Cardiac fibroblast (primary cell): ENCODE results near the gene FIP1L1.
A peak's percentile ranks its signal among the peaks of the same experiment; 100 is the strongest.

Experiments
- DNase-seq, 2 donors: peaks; one replicate each; pipeline versions ENCODE4 v3.0.0 to v3.0.0-alpha.2; 2010; ENCODE audit warnings: low read depth in 2 of 2
- H3K4me3 ChIP-seq, 2 donors: replicated peaks in 1 of 2; 1 replicate in 1 of 2; 2 replicates in 1 of 2; pipeline ENCODE4 v1.5.1; 2011; ENCODE audit warnings: low read depth in 2 of 2, low read length in 2 of 2, mild to moderate bottlenecking in 2 of 2, moderate library complexity in 1 of 2
- TF ChIP-seq, protein P1 (sequence below): IDR thresholded peaks from one replicate; pipeline ENCODE4 v1.5.1; 2011; ENCODE audit warnings: low read depth, mild to moderate bottlenecking, low read length, inconsistent platforms

Gene FIP1L1

DNA sequence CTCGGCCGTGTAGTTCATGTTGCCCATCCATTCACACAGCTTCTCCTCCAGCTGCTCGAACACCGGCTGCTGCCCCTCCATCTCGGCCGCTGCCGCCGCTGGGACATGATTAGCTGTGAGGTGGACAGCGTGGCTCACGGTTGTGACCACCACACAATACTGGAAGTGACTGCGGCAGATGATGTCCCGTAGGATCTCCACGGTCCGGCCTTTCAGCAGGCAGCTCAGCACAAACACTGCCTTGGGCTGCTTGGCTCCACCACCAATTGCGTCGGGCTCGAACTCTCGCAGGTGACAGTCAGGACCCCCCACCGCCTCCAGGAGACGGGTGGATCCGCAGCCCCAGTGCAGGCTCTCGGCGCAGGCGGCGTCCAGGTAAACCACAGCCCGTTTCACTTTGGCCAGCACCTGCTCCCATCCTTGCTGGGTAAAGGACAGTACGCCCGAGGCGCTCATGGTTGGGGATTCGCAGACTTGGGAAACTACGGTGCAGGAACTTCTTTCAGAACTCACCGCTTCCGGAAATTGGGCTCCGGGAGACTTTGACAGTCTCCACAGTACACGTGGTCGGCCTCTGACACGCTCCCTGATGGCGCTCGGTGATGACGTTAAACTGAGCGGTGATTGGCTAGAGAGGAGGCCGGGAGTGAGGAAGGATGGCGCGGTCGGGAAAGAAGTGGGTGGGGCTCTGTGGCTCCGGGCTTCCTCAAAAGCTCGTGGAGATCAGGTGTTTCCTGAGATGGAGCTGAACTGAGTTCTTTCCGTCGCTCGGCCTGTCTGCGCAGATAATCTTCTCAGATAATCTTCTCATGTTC, 11.7 kb upstream of the FIP1L1 start, which contains the start of gene SCFD2:
SCFD2 (minus strand) TSS at position 576 of the 815 bp plus-strand sequence.
- peak within 1 kb of the TSS; percentile 91 to 95 for H3K4me3 ChIP-seq
- peak; percentile 97 to 98 for DNase-seq
- TF ChIP-seq, protein P1, sequence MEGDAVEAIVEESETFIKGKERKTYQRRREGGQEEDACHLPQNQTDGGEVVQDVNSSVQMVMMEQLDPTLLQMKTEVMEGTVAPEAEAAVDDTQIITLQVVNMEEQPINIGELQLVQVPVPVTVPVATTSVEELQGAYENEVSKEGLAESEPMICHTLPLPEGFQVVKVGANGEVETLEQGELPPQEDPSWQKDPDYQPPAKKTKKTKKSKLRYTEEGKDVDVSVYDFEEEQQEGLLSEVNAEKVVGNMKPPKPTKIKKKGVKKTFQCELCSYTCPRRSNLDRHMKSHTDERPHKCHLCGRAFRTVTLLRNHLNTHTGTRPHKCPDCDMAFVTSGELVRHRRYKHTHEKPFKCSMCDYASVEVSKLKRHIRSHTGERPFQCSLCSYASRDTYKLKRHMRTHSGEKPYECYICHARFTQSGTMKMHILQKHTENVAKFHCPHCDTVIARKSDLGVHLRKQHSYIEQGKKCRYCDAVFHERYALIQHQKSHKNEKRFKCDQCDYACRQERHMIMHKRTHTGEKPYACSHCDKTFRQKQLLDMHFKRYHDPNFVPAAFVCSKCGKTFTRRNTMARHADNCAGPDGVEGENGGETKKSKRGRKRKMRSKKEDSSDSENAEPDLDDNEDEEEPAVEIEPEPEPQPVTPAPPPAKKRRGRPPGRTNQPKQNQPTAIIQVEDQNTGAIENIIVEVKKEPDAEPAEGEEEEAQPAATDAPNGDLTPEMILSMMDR, result no peak

DNA sequence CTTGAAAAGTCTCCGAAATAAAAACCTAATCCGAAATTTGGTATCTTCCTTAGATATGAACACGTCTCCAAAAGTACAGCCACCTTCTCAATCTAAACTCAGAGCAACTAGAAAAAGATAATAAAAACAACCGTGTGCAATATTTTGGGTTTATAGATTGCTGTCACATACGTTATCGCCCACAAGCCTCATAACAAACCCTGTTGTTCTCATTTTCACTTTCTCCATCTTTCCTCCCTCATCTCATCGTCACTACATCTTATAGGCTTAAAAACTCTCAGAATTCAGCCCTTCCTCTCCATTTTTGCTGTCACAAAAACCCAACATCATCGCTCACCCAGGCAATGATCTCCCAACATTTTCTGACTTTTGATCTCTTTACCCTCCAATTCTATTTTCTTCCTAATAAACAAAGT, 11.1 kb upstream of the FIP1L1 start:
- H3K4me3 ChIP-seq, result peak overlapping the region; percentile 91 to 95
- TF ChIP-seq, protein P1, result no peak
- DNase-seq, result no peak

DNA sequence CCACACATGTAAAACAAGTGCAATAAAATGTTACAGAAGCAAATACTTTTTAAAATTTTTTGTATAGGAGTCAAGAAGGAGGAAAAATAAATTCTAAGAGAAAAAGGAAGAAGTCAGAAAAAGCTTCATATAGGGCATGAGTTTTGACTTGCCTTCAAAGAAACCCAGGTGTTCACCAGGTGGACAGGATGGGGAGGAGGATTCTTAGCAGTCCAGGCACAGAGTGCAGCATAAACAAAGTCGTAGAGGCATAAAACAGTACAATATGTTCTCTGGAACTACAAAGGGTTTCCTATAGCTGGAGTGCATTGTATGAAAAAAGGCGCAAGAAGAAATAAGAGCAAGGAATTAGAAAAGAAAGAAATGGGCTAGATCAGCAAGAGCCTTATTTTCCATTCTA, 9.7 kb upstream of the FIP1L1 start:
- no peak overlapping the region for H3K4me3 ChIP-seq

DNA sequence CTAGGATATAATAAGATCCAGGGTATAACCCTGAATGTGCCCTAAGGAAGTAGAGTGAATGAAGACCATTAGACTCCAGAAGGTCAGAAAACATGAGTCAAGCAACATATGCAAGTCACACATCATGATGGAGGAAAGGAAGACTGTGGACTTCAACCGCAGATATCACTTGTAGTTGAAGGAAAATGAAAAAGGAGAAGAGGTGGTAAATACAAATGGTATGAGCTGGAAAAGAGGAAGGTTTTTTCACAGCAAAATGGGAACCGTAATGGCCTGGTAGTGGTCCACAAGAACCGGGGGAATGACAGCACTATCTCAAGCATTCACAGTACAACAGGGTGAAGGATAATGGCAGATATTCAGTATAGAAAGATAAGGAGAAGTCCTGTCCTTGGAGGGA, 6.4 kb upstream of the FIP1L1 start:
- no peak overlapping the region for H3K4me3 ChIP-seq
- TF ChIP-seq, protein P1, result no peak
- no peak for DNase-seq

More for the DNA sequence above, 9.7 kb upstream of the FIP1L1 start:
- TF ChIP-seq, protein P1, result no peak
- no peak for DNase-seq

DNA sequence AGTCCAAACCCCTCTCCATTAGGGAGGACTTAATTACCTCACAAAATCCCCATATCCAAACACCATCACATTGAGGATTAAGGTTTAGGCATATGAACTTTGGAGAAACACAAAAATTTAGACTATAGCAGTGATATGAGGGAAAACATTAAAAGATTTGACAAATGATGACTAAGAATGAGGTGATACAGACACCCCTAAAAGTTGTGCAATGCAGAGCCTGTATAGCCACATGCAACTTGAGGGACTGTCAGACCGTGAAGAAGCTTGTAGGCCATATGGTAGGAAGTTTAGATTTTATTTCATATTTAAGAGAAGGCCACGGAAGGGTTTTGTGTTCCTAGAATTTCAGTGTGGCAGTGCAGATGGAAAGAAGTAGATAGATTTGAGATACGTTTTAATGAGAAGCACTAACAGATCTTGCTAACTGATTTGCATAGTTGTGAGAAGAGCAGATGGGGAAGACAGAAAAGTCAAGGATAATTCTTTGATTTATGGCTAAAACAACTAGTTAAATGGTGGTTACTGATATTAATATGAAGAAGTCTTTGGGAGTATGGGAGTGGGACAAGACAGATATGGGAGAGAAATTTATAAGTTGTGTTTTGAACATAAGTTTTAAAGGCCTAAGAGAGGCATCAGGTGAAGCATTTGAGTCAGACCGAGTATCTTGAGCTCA, 5.5 kb upstream of the FIP1L1 start:
- TF ChIP-seq, protein P1, result no peak
- H3K4me3 ChIP-seq, result no peak overlapping the region
- no peak for DNase-seq

DNA sequence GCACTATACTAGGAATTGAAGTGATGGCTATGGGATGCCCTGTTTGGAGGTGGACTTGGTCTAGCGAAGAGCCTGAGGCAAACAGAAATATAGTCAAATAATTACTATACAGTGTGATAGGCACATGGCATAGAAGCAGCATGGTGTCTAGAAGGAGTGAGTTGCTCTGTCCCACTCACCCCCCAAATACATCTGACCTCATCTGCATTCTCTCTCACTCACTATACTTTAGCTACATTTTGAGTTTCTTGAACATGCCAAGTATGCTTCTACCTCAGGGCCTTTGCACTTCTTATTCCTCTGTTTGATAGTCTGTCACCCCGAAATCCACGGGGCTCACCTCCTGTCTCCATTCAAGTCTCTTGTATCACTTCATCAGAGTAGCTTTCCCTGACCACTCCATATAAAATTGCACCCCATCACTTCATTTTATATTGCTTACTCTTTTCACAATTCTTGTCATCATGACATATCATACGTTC, 2.6 kb upstream of the FIP1L1 start:
- no peak overlapping the region for H3K4me3 ChIP-seq
- TF ChIP-seq, protein P1, result no peak
- DNase-seq, result no peak
